Fibroblast of pulmonary artery (primary cell): ENCODE data around the gene CENPX.

ENCODE experiments used
- DNase-seq: peaks from one replicate; pipeline ENCODE4 v3.0.0-alpha.2; 2010; ENCODE audit warnings: low read depth
- H3K4me3 ChIP-seq: replicated peaks from 2 replicates; pipeline ENCODE4 v1.5.1; 2011; ENCODE audit warnings: low read depth, mild to moderate bottlenecking, control low read depth, low read length, moderate library complexity
- TF ChIP-seq, protein P1 (sequence below): IDR thresholded peaks from 2 replicates; pipeline ENCODE4 v1.5.1; 2011; ENCODE audit warnings: mild to moderate bottlenecking, control low read depth, low read length, inconsistent platforms; ENCODE audit errors: missing control alignments

CENPX gene

GRCh38 chr17:82053556-82054263 lies 31.0 kb upstream of the CENPX start:
- no peak for DNase-seq
- TF ChIP-seq, protein P1, sequence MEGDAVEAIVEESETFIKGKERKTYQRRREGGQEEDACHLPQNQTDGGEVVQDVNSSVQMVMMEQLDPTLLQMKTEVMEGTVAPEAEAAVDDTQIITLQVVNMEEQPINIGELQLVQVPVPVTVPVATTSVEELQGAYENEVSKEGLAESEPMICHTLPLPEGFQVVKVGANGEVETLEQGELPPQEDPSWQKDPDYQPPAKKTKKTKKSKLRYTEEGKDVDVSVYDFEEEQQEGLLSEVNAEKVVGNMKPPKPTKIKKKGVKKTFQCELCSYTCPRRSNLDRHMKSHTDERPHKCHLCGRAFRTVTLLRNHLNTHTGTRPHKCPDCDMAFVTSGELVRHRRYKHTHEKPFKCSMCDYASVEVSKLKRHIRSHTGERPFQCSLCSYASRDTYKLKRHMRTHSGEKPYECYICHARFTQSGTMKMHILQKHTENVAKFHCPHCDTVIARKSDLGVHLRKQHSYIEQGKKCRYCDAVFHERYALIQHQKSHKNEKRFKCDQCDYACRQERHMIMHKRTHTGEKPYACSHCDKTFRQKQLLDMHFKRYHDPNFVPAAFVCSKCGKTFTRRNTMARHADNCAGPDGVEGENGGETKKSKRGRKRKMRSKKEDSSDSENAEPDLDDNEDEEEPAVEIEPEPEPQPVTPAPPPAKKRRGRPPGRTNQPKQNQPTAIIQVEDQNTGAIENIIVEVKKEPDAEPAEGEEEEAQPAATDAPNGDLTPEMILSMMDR: no peak
- H3K4me3 ChIP-seq: no peak overlapping the region

- H3K4me3 ChIP-seq: peak overlapping the region; percentile 77
- DNase-seq: no peak
- TF ChIP-seq, protein P1: no peak
These were observed 30.5 kb upstream of the CENPX start for GRCh38 chr17:82053130-82053529.

DNA sequence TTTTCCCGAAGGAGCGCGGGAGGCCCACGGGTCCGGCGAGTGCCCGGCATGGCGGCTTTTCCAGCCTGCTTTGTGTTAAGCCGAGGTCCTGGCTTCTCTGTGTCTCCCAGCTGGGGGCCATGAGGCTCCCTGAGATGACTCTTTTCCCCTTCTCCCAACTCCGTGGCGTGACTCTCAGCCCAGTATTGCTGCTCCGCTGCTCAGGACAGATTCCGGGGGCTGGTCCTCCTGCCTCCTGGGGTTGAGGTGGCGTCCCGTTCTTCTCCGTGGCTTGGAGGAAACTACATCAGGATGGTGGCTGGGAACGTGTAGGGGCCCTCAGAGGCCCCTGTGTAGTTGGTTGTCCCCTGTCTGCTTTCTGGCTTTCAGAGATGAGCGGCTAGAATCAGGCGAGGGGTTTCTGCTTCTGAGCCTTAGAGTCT lies 30.0 kb upstream of the CENPX start:
- peak overlapping the region; percentile 77 for H3K4me3 ChIP-seq
- no peak for DNase-seq
- TF ChIP-seq, protein P1: no peak

DNA sequence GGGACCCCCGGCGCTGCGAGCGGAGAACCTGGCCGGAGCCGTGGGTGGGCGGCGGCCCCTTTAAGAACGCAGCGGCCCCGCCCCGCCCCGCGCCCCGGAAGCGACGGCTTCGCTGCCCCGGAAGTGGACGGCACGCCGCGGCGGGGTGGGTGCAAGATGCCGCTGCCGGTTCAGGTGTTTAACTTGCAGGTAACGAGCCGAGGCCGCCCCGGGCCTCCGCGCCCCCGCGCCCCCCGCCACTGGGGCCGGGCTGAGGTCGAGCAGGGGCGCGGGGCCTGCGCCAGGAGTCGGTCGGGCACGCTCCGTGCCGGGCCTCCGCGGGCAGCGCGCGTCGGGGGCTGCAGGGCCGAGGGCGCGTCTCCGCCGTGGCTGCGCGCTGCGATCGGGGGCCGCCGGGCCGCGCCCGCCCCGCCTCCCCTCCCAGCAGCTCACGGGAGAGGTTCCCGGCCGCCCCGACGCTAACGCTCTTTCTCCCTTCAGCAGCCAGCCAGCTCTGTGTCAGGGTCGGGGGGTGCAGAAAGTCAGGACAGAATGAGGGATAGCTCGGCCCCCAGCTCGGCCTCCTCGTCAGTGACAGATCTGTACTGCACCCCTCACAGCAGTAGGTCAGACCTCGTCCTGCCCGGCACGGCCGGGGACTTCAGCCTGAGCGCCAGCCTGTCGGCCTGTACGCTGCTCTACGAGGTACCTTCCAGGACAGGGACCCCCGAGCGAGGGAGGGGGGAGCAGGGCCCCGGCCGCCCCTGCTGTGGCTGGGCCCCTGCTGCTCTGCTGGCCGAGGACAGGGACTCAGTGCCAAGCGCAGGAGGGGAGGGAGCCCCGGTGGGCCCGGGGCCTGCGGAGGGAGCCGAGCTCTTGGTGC lies 29.3 kb upstream of the CENPX start, which contains the start of the genes GPS1 and RFNG:
Gene GPS1, plus strand, starts transcription at position 123 of the 862 bp plus-strand sequence. Its CDS starts 34 bp downstream, at position 157.
Gene RFNG, minus strand, starts transcription at position 36 of the 862 bp plus-strand sequence. CDS start 45 bp downstream, outside the sequence.
- DNase-seq: peak; percentile 48
- TF ChIP-seq, protein P1: no peak
- H3K4me3 ChIP-seq: peak within 1 kb of the TSS; percentile 77

- no peak for DNase-seq
- H3K4me3 ChIP-seq: peak overlapping the region; percentile 77
- TF ChIP-seq, protein P1: no peak
These were observed 28.3 kb upstream of the CENPX start for GRCh38 chr17:82050761-82051641.

GRCh38 chr17:82050152-82050760 lies 27.6 kb upstream of the CENPX start:
- peak overlapping the region; percentile 77 for H3K4me3 ChIP-seq
- TF ChIP-seq, protein P1: no peak
- no peak for DNase-seq
